Small intestine (tissue), 16 donors: ENCODE measurements around the gene ZSWIM6. TPM values are rescaled to one million over a fixed set of nuclear protein-coding genes. Genes with fewer than 3 reads are reported as not detected.

ENCODE experiments used
- DNase-seq, 2 donors: peaks; one replicate each; pipeline versions ENCODE4 v3.0.0 to v3.0.0-alpha.2; 2013
- FAIRE-seq: peaks from 2 replicates; lab custom pipeline; 2012; peaks lifted over from hg19 to GRCh38; lab: Jason Lieb, UNC
- H3K27ac ChIP-seq, 3 donors: one replicate each; pipeline ENCODE4 v1.5.1; 2013; ENCODE audit warnings: low read length in 2 of 3, mild to moderate bottlenecking in 2 of 3, control low read depth in 1 of 3, inconsistent platforms in 1 of 3, low read depth in 1 of 3, moderate library complexity in 1 of 3
- H3K27me3 ChIP-seq, 3 donors: one replicate each; pipeline ENCODE4 v1.6.1; 2013; ENCODE audit warnings: low read length in 3 of 3, inconsistent platforms in 1 of 3; ENCODE audit not compliant: control insufficient read depth in 3 of 3, insufficient read depth in 3 of 3
- H3K36me3 ChIP-seq, 3 donors: one replicate each; pipeline ENCODE4 v1.6.1; 2013; ENCODE audit warnings: low read length in 3 of 3, inconsistent platforms in 1 of 3, low read depth in 1 of 3, mild to moderate bottlenecking in 1 of 3, moderate library complexity in 1 of 3; ENCODE audit not compliant: control insufficient read depth in 3 of 3, insufficient read depth in 2 of 3
- H3K4me1 ChIP-seq, 3 donors: one replicate each; pipeline ENCODE4 v1.6.1; 2013; ENCODE audit warnings: low read length in 2 of 3, inconsistent platforms in 1 of 3, low read depth in 1 of 3, mild to moderate bottlenecking in 1 of 3, moderate library complexity in 1 of 3; ENCODE audit not compliant: control insufficient read depth in 3 of 3, insufficient read depth in 2 of 3
- H3K4me3 ChIP-seq, 3 donors: one replicate each; pipeline ENCODE4 v1.5.1; 2013; ENCODE audit warnings: low read length in 3 of 3, control low read depth in 1 of 3, inconsistent platforms in 1 of 3, low read depth in 1 of 3, mild to moderate bottlenecking in 1 of 3, moderate library complexity in 1 of 3
- H3K9me3 ChIP-seq, 2 donors: one replicate each; pipeline ENCODE4 v1.6.1; 2013; ENCODE audit warnings: low read depth in 1 of 2, low read length in 1 of 2; ENCODE audit not compliant: control insufficient read depth in 2 of 2, insufficient read depth in 1 of 2
- WGBS, 3 donors: extraction: QIAGEN DNeasy Blood & Tissue Kit; methylation state at CpG; one replicate each; pipeline ENCODE4 v1.1.7; 2013; 5-methylcytosine and 5-hydroxymethylcytosine counted together
- long read RNA-seq, 10 donors: transcript quantifications; one replicate each; lab custom pipeline, GENCODE V29; 2026
- polyA plus RNA-seq, 4 donors: library from polyadenylated mRNA; stranded (reverse) in 3 of 4; unstranded in 1 of 4; fragments of 200-250 nt in 3 of 4; fragments of 120-200 nt in 1 of 4; gene quantifications; one replicate each; pipeline versions ENCODE4 v1.2.1 to v1.2.3, GENCODE V29; 2013
- donor health status: healthy with polysubstance abuse.
- donor health status: control.
- donor health status: control.
- donor health status: Bipolar disorder and iron deficiency.
- donor health status: healthy.

ZSWIM6 gene
- polyA plus RNA-seq: 10 to 100 TPM in 1 of 4 donors, 1 to 10 TPM in 3; 3.2 to 14.6 (median 4.2) TPM
- long read RNA-seq, donor 1, full-length matches to known transcripts: 2 of 2 reads
- long read RNA-seq, donor 1, partial matches to known transcripts: 0 of 2 reads
- long read RNA-seq, donor 1, other reads (novel, unspliced or antisense): 0 of 2 reads
- long read RNA-seq, donor 2: 0 reads
- long read RNA-seq, donor 3: 0 reads
- long read RNA-seq, donor 4: 0 reads
- long read RNA-seq, donor 5: 0 reads
- long read RNA-seq, donor 6, partial matches to known transcripts: 21 of 21 reads
- long read RNA-seq, donor 6, other reads (novel, unspliced or antisense): 0 of 21 reads
- long read RNA-seq, donor 7, partial matches to known transcripts: 5 of 5 reads
- long read RNA-seq, donor 7, other reads (novel, unspliced or antisense): 0 of 5 reads
- long read RNA-seq, donor 8: 0 reads
- long read RNA-seq, donor 9: 0 reads
- long read RNA-seq, donor 10: 0 reads

DNA sequence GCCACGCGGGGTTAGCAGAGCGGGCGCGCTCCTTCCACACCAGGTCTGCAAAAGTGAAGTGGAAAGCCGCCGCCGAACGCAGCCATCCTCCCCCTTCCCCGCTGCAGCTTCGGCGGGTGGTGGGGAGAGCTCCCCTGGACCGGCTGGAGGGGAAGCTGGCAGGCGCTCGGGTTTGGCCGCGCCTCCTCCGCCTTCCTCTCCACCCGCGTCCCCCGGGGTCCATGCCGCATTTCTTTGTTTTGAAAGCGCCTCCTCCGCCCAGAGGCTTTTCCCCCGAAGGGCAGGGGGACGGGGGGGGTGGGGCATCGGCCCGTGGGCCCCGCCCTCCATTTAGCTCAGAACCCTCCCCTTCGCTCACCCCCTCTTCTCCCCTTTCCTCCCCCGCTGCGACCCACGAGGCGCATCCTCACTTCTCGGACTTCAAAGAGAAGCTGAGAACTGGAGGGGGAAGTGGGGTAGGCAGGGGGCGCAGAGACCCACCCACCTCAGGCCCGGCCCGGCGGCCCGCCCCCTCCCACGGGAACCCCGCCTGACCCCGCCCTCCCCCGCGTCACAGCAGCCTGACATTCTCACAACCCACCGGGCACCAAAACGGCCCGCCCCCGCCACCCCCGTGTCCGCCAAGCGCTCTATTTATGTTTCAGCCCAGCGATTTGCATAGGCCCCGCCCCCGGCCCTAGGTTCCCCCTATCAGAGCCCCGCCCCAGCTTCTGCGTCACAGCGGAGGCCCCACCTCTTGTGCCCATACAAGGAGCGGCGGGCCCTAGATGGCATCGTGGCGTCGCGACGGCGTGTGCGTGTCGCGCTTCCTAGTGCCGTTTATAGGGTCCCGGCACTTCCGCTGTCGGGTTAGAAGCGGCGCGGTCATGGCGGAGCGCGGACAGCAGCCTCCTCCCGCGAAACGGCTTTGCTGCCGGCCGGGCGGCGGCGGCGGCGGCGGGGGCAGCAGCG is at the start of gene ZSWIM6:
Gene ZSWIM6 (plus strand): TSS at position 852 of the 951 bp plus-strand sequence. CDS start 15 bp downstream, at position 867.
- H3K36me3 ChIP-seq: peaks cover 0 to 6% (median 0%) of the 10 kb centered on the region in 3 donors

DNA sequence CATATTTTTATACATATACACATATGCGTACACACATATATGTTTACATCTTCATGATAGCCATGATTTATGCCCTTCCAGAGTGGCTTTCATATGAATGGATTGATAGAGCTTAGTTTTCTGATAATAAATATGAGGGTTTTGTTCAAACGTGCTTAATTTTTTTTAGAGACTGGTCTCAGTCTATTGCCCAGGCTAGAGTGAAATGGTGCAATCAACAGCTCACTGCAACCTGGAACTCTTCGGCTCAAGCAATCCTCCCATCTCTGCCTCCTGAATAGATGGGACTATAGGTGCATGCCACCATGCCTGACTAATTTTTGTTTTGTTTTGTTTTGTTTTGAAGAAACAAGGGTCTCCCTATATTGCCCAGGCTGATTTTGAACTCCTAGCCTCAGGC is 48.6 kb upstream of the ZSWIM6 start:
- H3K4me1 ChIP-seq: peaks cover 0 to 28% (median 3%) of the 10 kb centered on the region in 3 donors
- DNase-seq (no peak), FAIRE-seq (peak; percentile 44)
- no peaks in the 10 kb centered on the region for H3K36me3 ChIP-seq
- H3K27me3 ChIP-seq: no peaks in the 10 kb centered on the region
- peaks cover 0 to 10% of the 10 kb centered on the region in 2 donors for H3K9me3 ChIP-seq
- H3K4me3 ChIP-seq: no peak overlapping the region
- WGBS, 3 donors: 92 to 96% (median 92%) methylated on average over 3 of the region's 3 CpGs
- no peak overlapping the region for H3K27ac ChIP-seq

More for the DNA sequence above, at the start of gene ZSWIM6:
- no peaks in the 10 kb centered on the region for H3K27me3 ChIP-seq
- H3K4me3 ChIP-seq: peak within 1 kb of the TSS; percentile 79 to 93 (median 88)
- no peaks in the 10 kb centered on the region for H3K9me3 ChIP-seq
- DNase-seq (peak; percentile 99 to 100), FAIRE-seq (no peak)
- WGBS, 3 donors: 0 to 1% (median 1%) methylated on average over 50 to 91 of the region's 91 CpGs
- peaks cover 3 to 36% (median 4%) of the 10 kb centered on the region in 3 donors for H3K4me1 ChIP-seq
- peak within 1 kb of the TSS; percentile 96 to 99 (median 96) for H3K27ac ChIP-seq

GRCh38 chr5:61285531-61285930 is 46.5 kb upstream of the ZSWIM6 start:
- DNase-seq (no peak), FAIRE-seq (no peak)
- Histone ChIP-seq H3K4me1 (peaks cover 0 to 18% (median 0%) of the 10 kb centered on the region in 3 donors), H3K27me3 (no peaks in the 10 kb centered on the region), H3K36me3 (no peaks in the 10 kb centered on the region), H3K4me3 (no peak overlapping the region), H3K9me3 (peaks cover 0 to 10% of the 10 kb centered on the region in 2 donors), H3K27ac (no peak overlapping the region)

- DNase-seq (no peak), FAIRE-seq (no peak)
- Histone ChIP-seq H3K36me3 (no peaks in the 10 kb centered on the region), H3K9me3 (peaks cover 0 to 10% of the 10 kb centered on the region in 2 donors), H3K4me1 (peaks cover 0 to 19% (median 0%) of the 10 kb centered on the region in 3 donors), H3K27ac (no peak overlapping the region), H3K4me3 (no peak overlapping the region), H3K27me3 (no peaks in the 10 kb centered on the region)
- 90 to 91% (median 90%) methylated on average over 5 of the region's 5 CpGs for WGBS, 3 donors
Observed at GRCh38 chr5:61286446-61287132, 45.5 kb upstream of the ZSWIM6 start.

GRCh38 chr5:61287474-61287873 is 44.6 kb upstream of the ZSWIM6 start:
- Histone ChIP-seq H3K4me3 (no peak overlapping the region), H3K27ac (no peak overlapping the region), H3K4me1 (peaks cover 0 to 26% (median 0%) of the 10 kb centered on the region in 3 donors), H3K36me3 (no peaks in the 10 kb centered on the region), H3K27me3 (no peaks in the 10 kb centered on the region), H3K9me3 (peaks cover 0 to 10% of the 10 kb centered on the region in 2 donors)
- no peak for DNase-seq
- FAIRE-seq: no peak
- 64 to 79% (median 77%) methylated on average over 3 of the region's 3 CpGs for WGBS, 3 donors

DNA sequence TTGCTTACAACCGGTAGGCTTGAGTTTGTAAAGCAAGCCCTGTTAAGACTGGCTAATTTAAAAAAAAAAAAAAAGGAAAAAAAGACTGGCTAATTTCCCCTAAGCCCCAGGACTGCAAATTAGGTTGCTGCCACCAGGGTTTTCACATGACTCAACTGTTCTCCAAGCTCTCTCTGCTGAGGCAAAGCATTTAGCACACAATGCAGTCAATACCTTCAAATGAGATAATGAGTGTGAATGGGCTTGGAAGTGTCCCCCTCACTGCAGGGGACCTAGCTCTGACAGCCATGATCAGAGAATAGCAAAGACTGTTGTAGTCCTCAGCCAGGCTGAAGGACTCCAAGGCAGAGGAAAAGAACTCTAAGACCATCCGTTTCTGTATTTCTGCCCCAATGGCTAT is 42.8 kb upstream of the ZSWIM6 start:
- Histone ChIP-seq H3K27ac (no peak overlapping the region), H3K4me3 (no peak overlapping the region), H3K9me3 (peaks cover 0 to 10% of the 10 kb centered on the region in 2 donors), H3K4me1 (peaks cover 0 to 35% (median 0%) of the 10 kb centered on the region in 3 donors), H3K36me3 (no peaks in the 10 kb centered on the region), H3K27me3 (no peaks in the 10 kb centered on the region)
- DNase-seq (no peak), FAIRE-seq (no peak)
- WGBS, 3 donors: 94 to 97% (median 95%) methylated on average over 2 of the region's 2 CpGs

DNA sequence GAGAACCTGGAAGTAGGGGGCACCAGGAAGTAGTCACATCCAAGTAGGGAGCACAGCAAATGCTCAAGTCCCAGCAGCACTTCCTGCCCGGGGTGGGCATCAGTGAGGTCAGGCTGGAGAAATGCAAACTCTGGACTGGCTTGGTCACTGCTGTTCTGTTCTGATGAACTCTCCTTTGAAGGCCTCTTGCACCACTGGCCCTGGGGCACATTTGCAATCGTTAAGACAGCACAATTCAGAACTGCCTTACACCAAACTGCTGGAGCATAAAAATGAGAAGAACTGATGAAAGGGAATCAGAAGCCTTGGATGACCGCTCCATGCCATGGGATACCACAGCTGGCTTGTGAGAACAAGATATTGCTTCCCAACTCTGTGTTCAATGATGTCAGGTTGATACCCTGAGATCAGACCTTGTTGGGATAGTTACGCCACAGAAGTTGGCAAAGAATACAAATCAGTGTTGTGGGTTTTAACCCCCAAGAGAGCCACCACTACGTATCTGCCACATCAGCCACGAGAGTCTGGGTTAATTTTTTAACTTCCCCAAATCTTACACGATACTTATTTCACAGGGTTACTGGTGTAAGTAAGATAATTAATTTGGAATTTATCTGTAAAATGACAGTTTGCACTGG is 42.3 kb upstream of the ZSWIM6 start:
- H3K4me1 ChIP-seq: peaks cover 0 to 35% (median 0%) of the 10 kb centered on the region in 3 donors
- no peak for FAIRE-seq
- H3K36me3 ChIP-seq: no peaks in the 10 kb centered on the region
- H3K27ac ChIP-seq: no peak overlapping the region
- 76 to 90% (median 77%) methylated on average over 7 of the region's 7 CpGs for WGBS, 3 donors
- DNase-seq: no peak
- peaks cover 0 to 10% of the 10 kb centered on the region in 2 donors for H3K9me3 ChIP-seq
- no peak overlapping the region for H3K4me3 ChIP-seq
- no peaks in the 10 kb centered on the region for H3K27me3 ChIP-seq
